ENCODE measurements around the gene GALM. TPM values are rescaled to one million over a fixed set of nuclear protein-coding genes. Genes with fewer than 3 reads are reported as not detected.
"Not testable (repeated sequence)": the region's sequence is repeated elsewhere in the genome, so short reads cannot be mapped to it uniquely, and the experiment has no call there.

GALM gene
- total and polyA plus RNA-seq, 2 donors (not counting 1 experiment from before 2014, with no cell fraction given) = 14.7 to 51.4 TPM

DNA sequence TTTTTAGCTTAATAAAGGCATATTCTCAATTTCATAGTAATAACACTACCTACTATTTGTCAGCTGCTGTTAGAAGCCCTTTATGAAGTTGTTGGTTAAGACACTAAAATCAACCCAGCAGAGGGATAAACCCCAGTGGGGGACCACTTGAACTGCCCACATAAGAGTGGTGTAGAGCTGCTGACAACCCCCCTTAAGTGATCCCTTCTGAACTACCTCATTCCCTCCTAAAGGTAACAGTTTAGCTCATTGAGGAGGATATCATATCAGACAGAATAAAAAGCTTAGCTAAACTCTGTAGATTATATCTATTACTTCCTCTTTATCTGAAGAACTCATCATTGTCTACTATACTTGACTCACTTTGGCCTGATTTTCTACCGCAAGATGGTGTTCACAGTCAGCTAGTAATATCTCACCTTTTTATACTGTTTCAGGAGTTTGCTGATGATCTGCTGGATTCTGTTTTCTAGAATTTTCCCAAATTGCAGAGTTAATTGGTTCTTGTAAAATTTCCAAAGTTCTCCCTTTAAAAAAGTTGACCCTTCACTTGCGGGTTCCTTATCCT is 16.2 kb downstream of the GALM start:
- TF ChIP-seq CTCF (conservative IDR thresholded peaks at IDR 0.05 in 1 of 2, IDR thresholded peaks at IDR 0.05 in 1 of 2; ENCODE audit: low read depth in 1 of 2, low read length in 2 of 2) = no peak
- TF ChIP-seq EZH2 (IDR thresholded peaks at IDR 0.05; ENCODE audit: low read length, missing control alignments) = no peak
- Histone ChIP-seq H3K27me3 (ENCODE audit: control insufficient read depth, insufficient read depth, low read length) (no peaks in the 10 kb centered on the region), H3K79me2 (ENCODE audit: control insufficient read depth, insufficient read depth, low read length) (no peaks in the 10 kb centered on the region), H2AFZ (ENCODE audit: low read length) (no peak overlapping the region), H3K4me2 (ENCODE audit: extremely low read depth, insufficient read depth, low read length) (no peak overlapping the region), H4K20me1 (ENCODE audit: control insufficient read depth, extremely low read depth, insufficient read depth, low read length) (no peaks in the 10 kb centered on the region), H3K9ac (ENCODE audit: insufficient read depth, low read length) (no peak overlapping the region), H3K36me3 (ENCODE audit: control insufficient read depth, insufficient read depth, low read length) (no peaks in the 10 kb centered on the region), H3K27ac (ENCODE audit: insufficient read depth, low read length) (no peak overlapping the region), H3K9me3 (ENCODE audit: control insufficient read depth, insufficient read depth, low read depth, low read length) (no peaks in the 10 kb centered on the region), H3K4me1 (ENCODE audit: control insufficient read depth, extremely low read depth, insufficient read depth, low read length) (no peaks in the 10 kb centered on the region), H3K4me3 (replicated peaks in 1 of 4; ENCODE audit: control extremely low read depth in 1 of 4, insufficient read depth in 1 of 4, low read depth in 3 of 4, low read length in 4 of 4) (no peak overlapping the region)
- no peak for DNase-seq (ENCODE audit: low read depth in 2 of 2)

GRCh38 chr2:38682620-38683019 is 16.7 kb downstream of the GALM start:
- H3K36me3 ChIP-seq (ENCODE audit: control insufficient read depth, insufficient read depth, low read length); H3K27ac ChIP-seq (ENCODE audit: insufficient read depth, low read length); H3K4me1 ChIP-seq (ENCODE audit: control insufficient read depth, extremely low read depth, insufficient read depth, low read length); H3K4me2 ChIP-seq (ENCODE audit: extremely low read depth, insufficient read depth, low read length); H4K20me1 ChIP-seq (ENCODE audit: control insufficient read depth, extremely low read depth, insufficient read depth, low read length); H2AFZ ChIP-seq (ENCODE audit: low read length); H3K79me2 ChIP-seq (ENCODE audit: control insufficient read depth, insufficient read depth, low read length); H3K4me3 ChIP-seq (replicated peaks in 1 of 4; ENCODE audit: control extremely low read depth in 1 of 4, insufficient read depth in 1 of 4, low read depth in 3 of 4, low read length in 4 of 4); DNase-seq (ENCODE audit: low read depth in 2 of 2); H3K9ac ChIP-seq (ENCODE audit: insufficient read depth, low read length); H3K9me3 ChIP-seq (ENCODE audit: control insufficient read depth, insufficient read depth, low read depth, low read length); H3K27me3 ChIP-seq (ENCODE audit: control insufficient read depth, insufficient read depth, low read length): not testable (repeated sequence)

GRCh38 chr2:38683766-38684165 is 17.9 kb downstream of the GALM start:
- Histone ChIP-seq H3K4me3 (replicated peaks in 1 of 4; ENCODE audit: control extremely low read depth in 1 of 4, insufficient read depth in 1 of 4, low read depth in 3 of 4, low read length in 4 of 4) (no peak overlapping the region), H3K4me2 (ENCODE audit: extremely low read depth, insufficient read depth, low read length) (no peak overlapping the region), H3K9me3 (ENCODE audit: control insufficient read depth, insufficient read depth, low read depth, low read length) (no peaks in the 10 kb centered on the region), H3K36me3 (ENCODE audit: control insufficient read depth, insufficient read depth, low read length) (no peaks in the 10 kb centered on the region), H3K27me3 (ENCODE audit: control insufficient read depth, insufficient read depth, low read length) (no peaks in the 10 kb centered on the region), H3K27ac (ENCODE audit: insufficient read depth, low read length) (no peak overlapping the region), H3K4me1 (ENCODE audit: control insufficient read depth, extremely low read depth, insufficient read depth, low read length) (no peaks in the 10 kb centered on the region), H3K79me2 (ENCODE audit: control insufficient read depth, insufficient read depth, low read length) (no peaks in the 10 kb centered on the region), H2AFZ (ENCODE audit: low read length) (no peak overlapping the region), H3K9ac (ENCODE audit: insufficient read depth, low read length) (no peak overlapping the region), H4K20me1 (ENCODE audit: control insufficient read depth, extremely low read depth, insufficient read depth, low read length) (no peaks in the 10 kb centered on the region)
- no peak for TF ChIP-seq EZH2 (IDR thresholded peaks at IDR 0.05; ENCODE audit: low read length, missing control alignments)
- no peak for TF ChIP-seq CTCF (conservative IDR thresholded peaks at IDR 0.05 in 1 of 2, IDR thresholded peaks at IDR 0.05 in 1 of 2; ENCODE audit: low read depth in 1 of 2, low read length in 2 of 2)
- no peak for DNase-seq (ENCODE audit: low read depth in 2 of 2)
